Progenitor cell of endocrine pancreas (in vitro differentiated cells): Measurements from ENCODE around the gene TMEM245. TPM values are rescaled to one million over a fixed set of nuclear protein-coding genes. Genes with fewer than 3 reads are reported as not detected.
A peak's percentile ranks its signal among the peaks of the same experiment; 100 is the strongest.

Experiments
- DNase-seq: peaks from one replicate; pipeline ENCODE4 v3.0.0; 2021; ENCODE audit warnings: low spot score; ENCODE audit not compliant: unreplicated experiment
- H3K27ac Mint-ChIP-seq: 2 replicates; pipeline ENCODE4 v1.8.0; 2021; ENCODE audit warnings: mild to moderate bottlenecking, moderate library complexity, mixed read lengths
- H3K27me3 Mint-ChIP-seq: 2 replicates; pipeline ENCODE4 v1.8.0; 2021; ENCODE audit warnings: mixed read lengths
- H3K36me3 Mint-ChIP-seq: 2 replicates; pipeline ENCODE4 v1.8.0; 2022; ENCODE audit warnings: mixed read lengths; ENCODE audit not compliant: insufficient read depth
- H3K4me1 Mint-ChIP-seq: 2 replicates; pipeline ENCODE4 v1.8.0; 2021; ENCODE audit warnings: low read depth, mixed read lengths
- H3K4me3 Mint-ChIP-seq: 2 replicates; pipeline ENCODE4 v1.8.0; 2021; ENCODE audit warnings: low read depth, mild to moderate bottlenecking, moderate library complexity, mixed read lengths
- H3K9me3 Mint-ChIP-seq: 2 replicates; pipeline ENCODE4 v1.8.0; 2021; ENCODE audit warnings: low read depth, mixed read lengths
- total RNA-seq: library from RNA; stranded (reverse); gene quantifications from 2 replicates; pipeline ENCODE4 v1.2.1, GENCODE V29; 2021
- TF ChIP-seq, protein P1 (sequence below): fragments of 200-600 bp; sonication (generic); IDR thresholded peaks from one replicate; pipeline ENCODE4 v1.5.0; 2021; ENCODE audit warnings: antibody characterized with exemption, mild to moderate bottlenecking; ENCODE audit not compliant: unreplicated experiment

TMEM245 gene
- total RNA-seq, 1 donor from 2014 or later, result 57.2 TPM

DNA sequence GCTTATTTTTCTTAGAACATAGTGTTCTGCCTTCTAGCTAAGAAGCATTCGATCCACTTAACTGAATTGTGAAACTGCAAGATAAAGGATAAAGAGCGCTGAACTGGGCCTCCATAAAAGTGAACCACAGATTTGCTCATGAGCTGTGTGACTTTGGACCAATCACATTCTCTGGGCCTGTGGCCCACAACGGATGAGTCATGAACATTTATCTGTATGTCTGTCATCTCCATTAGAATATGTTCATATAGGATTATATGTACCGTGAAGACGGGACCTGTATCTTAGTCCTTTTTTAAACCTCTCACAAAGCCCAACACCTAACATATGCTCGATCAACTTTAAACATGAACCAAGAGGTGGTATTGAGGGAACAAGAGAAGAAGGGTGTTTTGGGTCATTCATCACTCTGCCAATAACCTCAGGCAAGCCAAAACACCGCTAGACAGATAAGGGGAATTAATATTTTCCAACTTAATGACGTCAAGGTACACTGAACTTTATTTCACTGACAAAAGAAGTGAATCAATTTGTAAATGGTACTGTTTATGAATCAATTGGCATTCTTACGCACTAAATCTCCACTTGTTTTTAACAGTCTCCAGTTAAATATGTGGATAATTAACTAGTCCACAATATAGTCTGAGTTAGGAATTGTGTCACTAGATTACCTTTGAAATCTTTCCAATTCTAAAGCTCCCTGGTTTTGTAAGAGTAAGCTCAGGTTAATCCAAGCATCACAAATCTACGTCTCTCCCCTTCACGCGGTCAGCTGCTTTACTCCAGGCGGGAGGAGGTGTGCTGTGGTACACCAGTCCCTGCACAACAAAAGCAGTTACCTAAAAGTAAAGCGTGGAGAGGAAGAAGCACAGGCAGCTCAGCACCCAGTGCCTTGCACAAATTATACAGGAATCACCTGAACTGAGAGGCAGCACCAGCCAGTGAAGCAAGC is 1.6 kb downstream of the TMEM245 start:
- H3K9me3 Mint-ChIP-seq, result no peaks in the 10 kb centered on the region

DNA sequence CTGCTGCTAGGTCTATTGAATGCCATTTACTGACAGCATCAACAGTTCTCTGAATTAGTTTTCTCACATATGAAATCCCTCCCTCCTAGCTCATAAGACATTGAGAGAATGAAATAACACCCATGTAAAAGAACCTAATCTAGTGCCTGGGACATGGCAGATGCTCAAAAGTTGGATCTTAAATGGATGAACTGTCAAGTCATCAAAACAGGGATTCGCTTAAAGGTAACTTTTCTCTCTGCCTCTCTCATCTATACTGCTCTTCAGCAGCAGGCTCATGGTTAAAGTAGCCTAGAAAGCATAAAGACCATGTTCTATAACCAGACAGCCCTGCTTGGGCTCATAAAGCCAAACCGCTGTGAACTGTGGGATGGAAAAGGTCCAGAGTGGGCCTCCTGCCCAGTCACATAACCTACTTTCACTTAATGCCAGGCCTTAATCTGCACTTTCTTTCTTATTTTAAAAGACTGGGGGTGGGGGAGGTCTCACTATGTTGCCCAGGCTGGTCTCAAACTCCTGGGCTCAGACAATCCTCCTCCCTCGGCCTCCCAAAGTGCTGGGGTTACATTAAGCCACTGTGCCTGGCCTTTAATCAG is 3.7 kb downstream of the TMEM245 start:
- peaks cover 38% of the 10 kb centered on the region for H3K4me1 Mint-ChIP-seq
- no peaks in the 10 kb centered on the region for H3K9me3 Mint-ChIP-seq

More for the DNA sequence above, 1.6 kb downstream of the TMEM245 start:
- TF ChIP-seq, protein P1, sequence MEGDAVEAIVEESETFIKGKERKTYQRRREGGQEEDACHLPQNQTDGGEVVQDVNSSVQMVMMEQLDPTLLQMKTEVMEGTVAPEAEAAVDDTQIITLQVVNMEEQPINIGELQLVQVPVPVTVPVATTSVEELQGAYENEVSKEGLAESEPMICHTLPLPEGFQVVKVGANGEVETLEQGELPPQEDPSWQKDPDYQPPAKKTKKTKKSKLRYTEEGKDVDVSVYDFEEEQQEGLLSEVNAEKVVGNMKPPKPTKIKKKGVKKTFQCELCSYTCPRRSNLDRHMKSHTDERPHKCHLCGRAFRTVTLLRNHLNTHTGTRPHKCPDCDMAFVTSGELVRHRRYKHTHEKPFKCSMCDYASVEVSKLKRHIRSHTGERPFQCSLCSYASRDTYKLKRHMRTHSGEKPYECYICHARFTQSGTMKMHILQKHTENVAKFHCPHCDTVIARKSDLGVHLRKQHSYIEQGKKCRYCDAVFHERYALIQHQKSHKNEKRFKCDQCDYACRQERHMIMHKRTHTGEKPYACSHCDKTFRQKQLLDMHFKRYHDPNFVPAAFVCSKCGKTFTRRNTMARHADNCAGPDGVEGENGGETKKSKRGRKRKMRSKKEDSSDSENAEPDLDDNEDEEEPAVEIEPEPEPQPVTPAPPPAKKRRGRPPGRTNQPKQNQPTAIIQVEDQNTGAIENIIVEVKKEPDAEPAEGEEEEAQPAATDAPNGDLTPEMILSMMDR, result no peak
- H3K27me3 Mint-ChIP-seq, result no peaks in the 10 kb centered on the region
- peak overlapping the region; percentile 97 for H3K27ac Mint-ChIP-seq
- H3K4me1 Mint-ChIP-seq, result peaks cover 33% of the 10 kb centered on the region
- DNase-seq, result no peak
- H3K36me3 Mint-ChIP-seq, result peaks cover 4% of the 10 kb centered on the region
- H3K4me3 Mint-ChIP-seq, result peak overlapping the region; percentile 92

DNA sequence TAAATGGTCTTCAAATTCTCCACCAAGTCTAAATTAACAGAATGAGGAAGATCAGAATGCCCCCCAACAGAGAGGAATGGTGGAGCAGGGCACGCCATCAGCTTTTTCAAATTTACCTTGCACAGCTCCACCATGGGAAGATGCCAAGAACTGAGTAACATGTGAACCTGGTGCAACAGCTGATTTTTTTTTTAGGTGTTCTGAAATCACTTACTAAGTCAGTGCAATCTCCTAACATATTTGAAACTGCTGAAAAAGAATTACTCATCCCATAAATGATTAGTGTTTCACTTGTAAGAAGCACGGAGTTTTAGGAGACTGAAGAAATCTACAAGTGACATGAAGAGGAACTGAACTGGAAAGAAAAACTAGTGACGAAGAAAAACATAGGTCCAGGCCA is 5.1 kb downstream of the TMEM245 start:
- Mint-ChIP-seq H3K36me3 (peaks cover 4% of the 10 kb centered on the region), H3K4me1 (peaks cover 46% of the 10 kb centered on the region), H3K27ac (no peak overlapping the region), H3K27me3 (no peaks in the 10 kb centered on the region), H3K4me3 (no peak overlapping the region), H3K9me3 (no peaks in the 10 kb centered on the region)
- no peak for DNase-seq
- TF ChIP-seq, protein P1, result no peak

More for the DNA sequence above, 3.7 kb downstream of the TMEM245 start:
- Mint-ChIP-seq H3K36me3 (peaks cover 4% of the 10 kb centered on the region), H3K27ac (no peak overlapping the region), H3K27me3 (no peaks in the 10 kb centered on the region), H3K4me3 (no peak overlapping the region)
- no peak for DNase-seq
- TF ChIP-seq, protein P1, result no peak

DNA sequence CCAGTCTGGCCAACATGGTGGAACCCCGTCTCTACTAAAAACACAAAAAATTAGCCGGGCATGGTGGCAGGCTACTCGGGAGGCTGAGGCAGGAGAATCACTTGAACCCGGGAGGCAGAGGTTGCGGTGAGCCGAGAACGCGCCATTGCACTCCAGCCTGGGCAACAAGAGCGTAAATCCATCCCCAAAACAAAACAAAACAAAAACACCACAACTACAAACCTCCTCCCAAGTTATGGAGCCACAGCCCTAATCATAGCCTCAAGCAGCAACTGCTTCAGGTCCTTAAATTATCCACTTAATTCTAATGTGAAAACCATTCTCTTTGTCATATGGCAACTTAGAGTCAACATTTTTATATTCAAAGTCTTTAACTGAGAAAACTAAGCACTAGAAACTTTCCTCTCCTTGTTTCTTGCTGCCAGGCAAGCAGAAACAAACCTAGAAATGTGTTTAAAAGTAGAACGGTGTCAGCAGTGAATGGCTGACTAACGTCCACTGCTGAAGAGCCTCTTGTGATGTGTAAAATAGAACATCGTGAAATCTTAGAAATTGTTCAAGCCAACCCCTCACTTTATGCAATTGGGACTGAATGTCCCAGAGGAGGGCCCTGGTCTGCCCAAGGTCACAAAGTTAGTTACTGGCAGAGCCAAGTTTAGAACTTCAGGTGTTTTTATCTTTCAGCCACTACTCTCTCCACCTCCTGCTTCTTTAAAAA is 5.7 kb downstream of the TMEM245 start:
- H3K4me3 Mint-ChIP-seq, result no peak overlapping the region
- peaks cover 4% of the 10 kb centered on the region for H3K36me3 Mint-ChIP-seq
- peaks cover 48% of the 10 kb centered on the region for H3K4me1 Mint-ChIP-seq
- H3K27me3 Mint-ChIP-seq, result no peaks in the 10 kb centered on the region
- peak overlapping the region; percentile 0 for H3K27ac Mint-ChIP-seq
- DNase-seq, result no peak
- TF ChIP-seq, protein P1, result no peak
- H3K9me3 Mint-ChIP-seq, result no peaks in the 10 kb centered on the region

DNA sequence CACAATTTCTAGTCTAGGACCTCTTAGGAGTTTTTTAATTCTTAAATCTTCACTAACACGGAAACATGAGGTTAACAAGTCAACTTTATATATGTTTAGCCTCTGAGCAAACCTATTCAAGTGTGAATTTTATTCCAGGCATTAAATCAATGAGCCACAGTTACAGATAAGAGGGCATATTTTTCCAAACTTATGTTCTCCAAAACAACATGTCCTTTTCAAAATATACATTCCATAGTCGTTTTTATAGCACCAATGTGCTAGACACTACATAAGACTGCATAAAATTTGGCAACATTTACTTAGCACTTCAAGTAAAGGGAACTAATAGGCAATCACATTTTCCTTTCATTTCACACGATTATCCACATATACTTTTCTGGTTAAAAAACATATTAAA is 6.5 kb downstream of the TMEM245 start:
- peaks cover 4% of the 10 kb centered on the region for H3K36me3 Mint-ChIP-seq
- TF ChIP-seq, protein P1, result no peak
- H3K27me3 Mint-ChIP-seq, result no peaks in the 10 kb centered on the region
- H3K27ac Mint-ChIP-seq, result no peak overlapping the region
- no peaks in the 10 kb centered on the region for H3K9me3 Mint-ChIP-seq
- no peak for DNase-seq
- H3K4me3 Mint-ChIP-seq, result no peak overlapping the region
- peaks cover 48% of the 10 kb centered on the region for H3K4me1 Mint-ChIP-seq
